Measurements from ENCODE around the gene CD4.

CD4 gene

DNA sequence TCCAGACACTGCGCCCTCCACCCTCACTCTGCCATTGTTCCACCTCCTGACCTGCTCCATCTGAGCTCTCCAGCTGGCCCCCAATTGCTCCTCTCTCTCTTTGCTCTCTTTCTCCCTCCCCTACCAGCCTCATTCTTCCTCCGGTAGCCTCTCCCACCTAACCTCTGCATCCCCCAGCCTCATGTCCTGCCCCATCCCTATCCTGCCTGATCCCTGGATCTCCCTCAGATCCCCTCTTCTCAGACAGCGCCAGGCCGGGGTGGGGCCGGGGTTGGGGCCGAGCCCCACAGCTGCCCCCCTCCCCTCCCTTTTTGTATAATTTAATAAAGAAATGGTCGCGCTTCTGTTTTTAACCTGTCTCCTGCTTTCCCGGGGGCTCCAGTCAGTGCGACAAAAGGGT lies 18.7 kb upstream of the CD4 start:
- TF ChIP-seq ZFX (IDR thresholded peaks at IDR 0.05; ENCODE audit: borderline replicate concordance) (no peak), CTCF (IDR thresholded peaks at IDR 0.05) (no peak)
- H3K27ac ChIP-seq, result peak overlapping the region; percentile 99

DNA sequence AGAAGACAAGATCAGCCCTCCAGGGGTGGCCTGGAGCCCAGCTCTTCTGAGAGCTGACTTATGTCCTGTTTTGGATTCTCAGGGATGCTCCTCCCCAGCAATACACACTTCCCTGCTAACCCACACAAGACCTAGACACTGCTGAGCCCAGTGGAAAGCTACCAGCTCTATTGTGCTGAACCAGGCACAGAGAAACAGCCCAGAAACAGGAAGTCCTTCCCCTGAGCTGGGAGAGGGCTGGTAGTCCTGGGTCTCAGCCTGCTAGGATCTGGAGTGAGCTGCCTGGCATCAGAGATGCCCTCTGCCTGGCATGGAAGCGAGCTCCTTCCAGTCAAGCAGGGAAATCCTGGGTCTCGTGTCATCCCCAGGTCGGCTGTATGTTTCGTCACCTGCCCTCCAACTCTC lies 18.2 kb upstream of the CD4 start:
- peak overlapping the region; percentile 99 for H3K27ac ChIP-seq

DNA sequence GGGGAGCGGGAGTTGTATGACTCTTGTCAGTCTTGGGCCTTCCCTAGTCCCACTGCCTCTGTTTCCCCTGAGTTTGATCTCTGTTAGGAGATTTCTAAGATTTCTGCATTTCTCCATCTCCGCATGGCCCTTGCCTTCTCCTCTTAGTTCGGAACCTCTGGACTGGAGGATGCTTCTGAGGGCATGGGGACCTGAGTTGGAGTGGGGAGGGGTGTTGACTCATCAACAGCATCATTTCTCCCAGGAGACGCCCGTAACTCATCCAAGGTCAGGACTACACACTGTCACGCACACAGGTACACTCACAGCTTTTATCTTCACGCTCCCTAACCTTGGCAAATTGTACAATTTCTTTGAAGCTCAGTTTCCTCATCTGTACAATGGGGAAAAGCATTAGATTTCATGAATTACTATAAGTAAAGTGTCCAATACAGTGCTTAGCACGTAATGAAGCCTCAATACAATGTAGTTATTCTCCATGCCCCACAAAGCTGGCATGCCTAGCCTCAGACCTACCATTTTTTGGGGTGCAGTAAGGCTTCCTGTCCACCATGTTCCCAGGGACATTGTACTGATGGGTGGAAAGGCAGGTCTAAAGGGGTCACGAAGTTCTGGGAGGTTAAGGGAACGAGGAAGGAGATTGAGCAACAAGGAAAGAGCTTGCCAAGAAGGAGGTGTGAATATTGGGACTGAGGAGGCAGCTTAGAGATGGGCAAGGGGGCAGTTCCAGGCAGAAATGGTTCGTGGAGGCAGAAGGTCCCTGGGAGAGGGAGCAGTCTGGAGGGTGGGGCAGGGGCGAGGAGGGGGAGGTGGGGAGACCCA lies 17.6 kb upstream of the CD4 start:
- TF ChIP-seq CTCF (IDR thresholded peaks at IDR 0.05) (no peak), ZFX (IDR thresholded peaks at IDR 0.05; ENCODE audit: borderline replicate concordance) (no peak)
- H3K27ac ChIP-seq, result peak overlapping the region; percentile 99

More for the DNA sequence above, 18.2 kb upstream of the CD4 start:
- TF ChIP-seq CTCF (IDR thresholded peaks at IDR 0.05) (no peak), ZFX (IDR thresholded peaks at IDR 0.05; ENCODE audit: borderline replicate concordance) (no peak)

GRCh38 chr12:6772331-6772695 lies 17.0 kb upstream of the CD4 start, which contains the start of gene LAG3:
Gene LAG3, plus strand, starts transcription at chr12:6772520. Its CDS starts 333 bp downstream, at chr12:6772853.
- TF ChIP-seq CTCF (IDR thresholded peaks at IDR 0.05) (no peak), ZFX (IDR thresholded peaks at IDR 0.05; ENCODE audit: borderline replicate concordance) (no peak)
- H3K27ac ChIP-seq, result peak within 1 kb of the TSS; percentile 99

DNA sequence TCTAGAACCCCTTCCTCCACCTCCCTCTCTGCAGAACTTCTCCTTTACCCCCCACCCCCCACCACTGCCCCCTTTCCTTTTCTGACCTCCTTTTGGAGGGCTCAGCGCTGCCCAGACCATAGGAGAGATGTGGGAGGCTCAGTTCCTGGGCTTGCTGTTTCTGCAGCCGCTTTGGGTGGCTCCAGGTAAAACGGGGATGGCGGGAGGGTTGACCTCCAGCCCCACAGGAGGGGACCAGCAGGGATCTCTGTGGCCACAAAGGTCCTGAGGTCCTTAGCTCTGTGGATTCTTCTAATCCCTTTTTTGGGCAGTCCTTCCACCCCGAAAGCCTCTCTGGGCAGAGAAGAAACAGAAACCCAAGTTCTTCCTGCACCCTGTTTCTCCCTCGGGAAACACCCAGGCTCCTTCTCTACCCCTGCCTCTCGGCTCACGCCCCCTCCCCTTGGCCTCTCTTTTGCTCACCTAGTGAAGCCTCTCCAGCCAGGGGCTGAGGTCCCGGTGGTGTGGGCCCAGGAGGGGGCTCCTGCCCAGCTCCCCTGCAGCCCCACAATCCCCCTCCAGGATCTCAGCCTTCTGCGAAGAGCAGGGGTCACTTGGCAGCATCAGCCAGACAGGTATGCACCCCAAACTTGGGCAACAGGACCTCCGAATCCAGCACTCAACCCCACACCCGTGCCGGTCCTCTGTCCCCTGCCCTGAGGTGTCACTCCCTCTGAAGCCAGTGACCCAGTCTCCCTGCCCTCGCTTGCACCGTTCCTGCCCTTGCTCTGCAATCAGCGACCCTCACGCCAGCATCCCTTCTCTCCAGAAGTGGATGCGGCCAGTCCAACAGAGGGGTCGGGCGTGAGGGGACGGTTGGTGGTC lies 16.4 kb upstream of the CD4 start:
- peak overlapping the region; percentile 99 for H3K27ac ChIP-seq
- TF ChIP-seq CTCF (IDR thresholded peaks at IDR 0.05) (no peak), ZFX (IDR thresholded peaks at IDR 0.05; ENCODE audit: borderline replicate concordance) (no peak)

GRCh38 chr12:6773590-6774351 lies 15.6 kb upstream of the CD4 start:
- TF ChIP-seq CTCF (IDR thresholded peaks at IDR 0.05) (no peak), ZFX (IDR thresholded peaks at IDR 0.05; ENCODE audit: borderline replicate concordance) (no peak)
- 0 out of 2 replicates have a peak overlapping the region, but pooled peaks have one; percentile 99 for H3K27ac ChIP-seq
